A549 (cell line): Measurements from ENCODE around the gene CD276. TPM values are rescaled to one million over a fixed set of nuclear protein-coding genes. Genes with fewer than 3 reads are reported as not detected.

Experiments
- ATAC-seq, 2 experiments: fragments of 200-7000 bp in 1 of 2; fragments of >200 bp in 1 of 2; cut with Nextera tagmentation in 1 of 2; cut with Tn5 transposase in 1 of 2; 3 replicates each; pipeline versions ENCODE4 v1.8.0 to v1.9.1; 2018 to 2020; ENCODE audit warnings: mild to moderate bottlenecking in 1 of 2, moderate library complexity in 1 of 2
- CTCF ChIA-PET: fragments of 300-600 bp; sonication (Branson Sonifier 250); formaldehyde crosslinking; extraction: SDS; loops from one replicate; lab custom pipeline; 2021; ENCODE audit warnings: antibody characterized with exemption, inconsistent platforms; lab: Yijun Ruan, JAX
- POLR2A ChIA-PET: fragments of 350-600 bp; formaldehyde crosslinking; extraction: SDS; loops from one replicate; lab custom pipeline; 2021; ENCODE audit warnings: antibody characterized with exemption, inconsistent platforms; lab: Yijun Ruan, JAX
- DNase-seq, 2 experiments: peaks; one replicate each; pipeline versions ENCODE4 v3.0.0 to v3.0.0-alpha.2; 2011 to 2016; ENCODE audit warnings: low read depth in 1 of 2, low spot score in 1 of 2
- FAIRE-seq: peaks from 2 replicates; lab custom pipeline; 2011; peaks lifted over from hg19 to GRCh38; lab: Jason Lieb, UNC
- H3K27ac ChIP-seq, 2 experiments: fragments of >200 bp; sonication (Bioruptor Twin); formaldehyde crosslinking; 3 replicates each; pipeline ENCODE4 v1.5.1; 2016 to 2017
- H3K4me1 ChIP-seq: fragments of >200 bp; sonication (Bioruptor Twin); formaldehyde crosslinking; 3 replicates; pipeline ENCODE4 v1.6.1; 2016
- H3K4me2 ChIP-seq: fragments of >200 bp; sonication (Bioruptor Twin); formaldehyde crosslinking; 3 replicates; pipeline ENCODE4 v1.6.1; 2016
- H3K4me3 ChIP-seq: fragments of >200 bp; sonication (Bioruptor Twin); formaldehyde crosslinking; 3 replicates; pipeline ENCODE4 v1.5.1; 2016
- H3K9me3 ChIP-seq: fragments of >200 bp; sonication (Bioruptor Twin); formaldehyde crosslinking; 3 replicates; pipeline ENCODE4 v1.6.1; 2016
- BHLHE40 ChIP-seq: IDR thresholded peaks from 2 replicates; pipeline ENCODE4 v1.6.1; 2012; ENCODE audit warnings: low read depth, low read length, inconsistent platforms
- CEBPB ChIP-seq, 2 experiments: fragments of >200 bp in 1 of 2; sonication (Bioruptor Twin) in 1 of 2; formaldehyde crosslinking in 1 of 2; IDR thresholded peaks; 2 replicates each; pipeline ENCODE4 v1.6.1; 2012 to 2016
- FOSB ChIP-seq: fragments of 250-450 bp; sonication (Bioruptor Pico); IDR thresholded peaks from 2 replicates; pipeline ENCODE4 v1.5.0; 2020; ENCODE audit warnings: mild to moderate bottlenecking, moderate library complexity
- FOSL2 ChIP-seq, 2 experiments: fragments of 450-650 bp in 1 of 2; fragments of >200 bp in 1 of 2; sonication (Bioruptor Twin) in 1 of 2; formaldehyde crosslinking; IDR thresholded peaks; 2 replicates each; pipeline versions ENCODE4 v1.5.0 to v1.6.1; 2016 to 2020; ENCODE audit warnings: mild to moderate bottlenecking in 1 of 2, moderate library complexity in 1 of 2
- FOXS1 ChIP-seq: fragments of 250-450 bp; sonication (Bioruptor Pico); IDR thresholded peaks from 2 replicates; pipeline ENCODE4 v1.5.0; 2020; ENCODE audit warnings: mild to moderate bottlenecking, moderate library complexity
- HOXA7 ChIP-seq: fragments of 250-450 bp; sonication (Bioruptor Pico); IDR thresholded peaks from 2 replicates; pipeline ENCODE4 v1.5.0; 2020; ENCODE audit warnings: mild to moderate bottlenecking, moderate library complexity
- HOXB5 ChIP-seq: fragments of 250-450 bp; sonication (Bioruptor Pico); IDR thresholded peaks from 2 replicates; pipeline ENCODE4 v1.5.0; 2020; ENCODE audit warnings: mild to moderate bottlenecking, moderate library complexity
- KDM1A ChIP-seq: fragments of 200-600 bp; sonication (generic); IDR thresholded peaks from 2 replicates; pipeline ENCODE4 v1.6.1; 2016; ENCODE audit warnings: low read depth, mild to moderate bottlenecking
- MAZ ChIP-seq: fragments of 150-350 bp; IDR thresholded peaks from 2 replicates; pipeline ENCODE4 v1.6.1; 2014; ENCODE audit warnings: antibody characterized with exemption, low read depth, low read length, borderline replicate concordance
- NFE2L2 ChIP-seq: fragments of 150-350 bp; conservative IDR thresholded peaks from 2 replicates; pipeline ENCODE4 v1.6.1; 2014; ENCODE audit warnings: low read length
- NR3C1 ChIP-seq: fragments of >200 bp; sonication (Bioruptor Twin); formaldehyde crosslinking; IDR thresholded peaks from 3 replicates; pipeline ENCODE4 v1.6.1; 2017
- RAD21 ChIP-seq, 2 experiments: fragments of >200 bp in 1 of 2; sonication (Bioruptor Twin) in 1 of 2; formaldehyde crosslinking in 1 of 2; IDR thresholded peaks in 1 of 2; conservative IDR thresholded peaks in 1 of 2; 2 replicates in 1 of 2; 3 replicates in 1 of 2; pipeline ENCODE4 v1.6.1; 2012 to 2018; ENCODE audit warnings: inconsistent platforms in 1 of 2
- TP53 ChIP-seq: fragments of 250-450 bp; sonication (Bioruptor Pico); IDR thresholded peaks from 2 replicates; pipeline ENCODE4 v1.5.0; 2021; ENCODE audit warnings: mild to moderate bottlenecking, moderate library complexity
- ZFP36 ChIP-seq: fragments of 450-650 bp; IDR thresholded peaks from 2 replicates; pipeline ENCODE4 v1.6.1; 2014; ENCODE audit warnings: borderline replicate concordance; ENCODE audit not compliant: partially characterized antibody
- ZNF302 ChIP-seq: fragments of 250-450 bp; sonication (Bioruptor Pico); IDR thresholded peaks from 2 replicates; pipeline ENCODE4 v1.9.0; 2021; ENCODE audit warnings: inconsistent platforms, mild to moderate bottlenecking, moderate library complexity
- ZSCAN20 ChIP-seq: fragments of 250-450 bp; sonication (Bioruptor Pico); IDR thresholded peaks from 2 replicates; pipeline ENCODE4 v1.8.0; 2022; ENCODE audit warnings: mild to moderate bottlenecking, moderate library complexity
- WGBS: methylation state at CpG from one replicate; pipeline ENCODE4 v1.1.6; 2017; ENCODE audit errors: missing lambda C conversion rate; 5-methylcytosine and 5-hydroxymethylcytosine counted together
- polyA plus RNA-seq, 4 experiments: library from polyadenylated mRNA; depleted of rRNA in 3 of 4; stranded (reverse); fragments of >200 nt; fragmentation: RNase III in 1 of 4; extraction: RNeasy Plus Mini Kit Qiagen cat#74134 plus additional on column Dnase treatment in 1 of 4; gene quantifications; 2 replicates in 3 of 4; 3 replicates in 1 of 4; pipeline ENCODE4 v1.2.3, GENCODE V29; 2011 to 2017
- TF ChIP-seq, protein P1 (sequence below): IDR thresholded peaks from 2 replicates; pipeline ENCODE4 v1.6.1; 2012
- TF ChIP-seq, protein P2 (sequence below): fragments of 450-650 bp; IDR thresholded peaks from 2 replicates; pipeline ENCODE4 v1.6.1; 2014; ENCODE audit warnings: antibody characterized with exemption
- TF ChIP-seq, protein P3 (sequence below): fragments of 200-600 bp; sonication (generic); IDR thresholded peaks from 2 replicates; pipeline ENCODE4 v1.6.1; 2016; ENCODE audit warnings: antibody characterized with exemption, mild to moderate bottlenecking, moderate library complexity
- TF ChIP-seq, protein P4 (sequence below): fragments of >200 bp; sonication (Bioruptor Twin); formaldehyde crosslinking; IDR thresholded peaks from 2 replicates; pipeline ENCODE4 v1.6.1; 2016

CD276 gene
- polyA plus RNA-seq, 2 of the 4 experiments (the other 2 are of a cell fraction), result 24.8 to 31.0 TPM

DNA sequence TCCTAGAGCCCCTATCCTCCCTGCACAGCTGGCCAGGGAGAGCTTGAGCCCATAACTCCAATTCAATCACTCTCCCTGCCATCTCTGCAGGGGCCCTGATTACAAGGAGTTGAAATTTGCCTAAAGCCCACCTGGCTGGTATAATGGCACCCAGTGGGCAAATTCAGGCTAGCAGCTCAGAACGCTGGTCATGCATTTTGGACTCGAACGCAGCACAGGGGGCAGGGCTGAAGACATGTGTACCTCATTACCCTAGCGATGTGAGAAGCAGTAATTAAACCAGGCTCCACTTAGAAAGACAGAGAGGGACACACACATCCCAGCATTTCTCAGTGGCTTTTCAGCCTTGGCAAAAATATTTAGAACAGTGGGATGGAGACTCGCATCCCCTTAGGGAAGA lies 65.8 kb downstream of the CD276 start:
- ChIA-PET POLR2A (no interaction called here), CTCF (interaction anchor here (1.0 to 2.5 kb wide), 3 partner anchors 45 to 157 kb away, joined by 3 to 8 read pairs (median 6); no protein-coding TSS in a partner anchor)
- FAIRE-seq, result no peak
- TF ChIP-seq, protein P1, sequence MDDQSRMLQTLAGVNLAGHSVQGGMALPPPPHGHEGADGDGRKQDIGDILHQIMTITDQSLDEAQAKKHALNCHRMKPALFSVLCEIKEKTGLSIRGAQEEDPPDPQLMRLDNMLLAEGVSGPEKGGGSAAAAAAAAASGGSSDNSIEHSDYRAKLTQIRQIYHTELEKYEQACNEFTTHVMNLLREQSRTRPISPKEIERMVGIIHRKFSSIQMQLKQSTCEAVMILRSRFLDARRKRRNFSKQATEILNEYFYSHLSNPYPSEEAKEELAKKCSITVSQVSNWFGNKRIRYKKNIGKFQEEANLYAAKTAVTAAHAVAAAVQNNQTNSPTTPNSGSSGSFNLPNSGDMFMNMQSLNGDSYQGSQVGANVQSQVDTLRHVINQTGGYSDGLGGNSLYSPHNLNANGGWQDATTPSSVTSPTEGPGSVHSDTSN, result no peak
- TF ChIP-seq, protein P2, sequence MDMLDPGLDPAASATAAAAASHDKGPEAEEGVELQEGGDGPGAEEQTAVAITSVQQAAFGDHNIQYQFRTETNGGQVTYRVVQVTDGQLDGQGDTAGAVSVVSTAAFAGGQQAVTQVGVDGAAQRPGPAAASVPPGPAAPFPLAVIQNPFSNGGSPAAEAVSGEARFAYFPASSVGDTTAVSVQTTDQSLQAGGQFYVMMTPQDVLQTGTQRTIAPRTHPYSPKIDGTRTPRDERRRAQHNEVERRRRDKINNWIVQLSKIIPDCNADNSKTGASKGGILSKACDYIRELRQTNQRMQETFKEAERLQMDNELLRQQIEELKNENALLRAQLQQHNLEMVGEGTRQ, result no peak
- TF ChIP-seq KDM1A (no peak), HOXB5 (CRISPR knock-in tag) (no peak), NR3C1 (no peak)
- Histone ChIP-seq H3K4me2 (no peak overlapping the region), H3K27ac (no peak overlapping the region), H3K4me1 (peaks cover 4% of the 10 kb centered on the region; the same call in 2 of the 3 replicates), H3K9me3 (no peaks in the 10 kb centered on the region), H3K4me3 (no peak overlapping the region)
- no peak for DNase-seq
- WGBS, result 79% methylated on average over 5 of the region's 5 CpGs
- no peak for ATAC-seq

DNA sequence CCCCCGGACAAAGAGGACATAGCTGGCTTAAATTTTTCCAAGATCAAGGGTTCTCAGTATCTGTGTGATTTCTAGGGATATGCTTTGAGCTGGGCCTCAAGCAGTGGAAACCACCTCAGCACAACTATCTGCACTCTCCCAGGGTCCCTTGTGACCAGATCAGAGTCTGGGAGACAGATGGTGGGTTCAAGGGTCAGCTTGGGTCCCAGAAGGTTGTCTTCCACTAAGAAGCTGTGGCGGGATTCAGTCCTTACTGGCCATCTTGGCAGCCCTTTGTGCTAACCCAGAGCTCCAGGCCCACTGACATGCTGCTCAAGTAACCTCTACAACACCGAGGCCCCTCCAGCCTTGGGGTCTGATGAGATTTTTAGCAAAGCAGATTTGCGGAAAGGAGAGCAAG lies 66.3 kb downstream of the CD276 start:
- FAIRE-seq, result no peak
- WGBS, result 63% methylated on average over 4 of the region's 4 CpGs
- Histone ChIP-seq H3K9me3 (no peaks in the 10 kb centered on the region), H3K4me1 (peaks cover 4% of the 10 kb centered on the region; the same call in 2 of the 3 replicates), H3K4me3 (no peak overlapping the region), H3K27ac (no peak overlapping the region), H3K4me2 (no peak overlapping the region)
- ChIA-PET CTCF (interaction anchor here (0.6 to 2.5 kb wide), 4 partner anchors 45 to 170 kb away, joined by 3 to 8 read pairs (median 4); no protein-coding TSS in a partner anchor), POLR2A (no interaction called here)
- TF ChIP-seq RAD21 (conservative IDR thresholded peaks at IDR 0.05 in 1 of 2, IDR thresholded peaks at IDR 0.05 in 1 of 2), result no peak
- no peak for TF ChIP-seq FOXS1
- TF ChIP-seq ZFP36, result no peak
- no peak for TF ChIP-seq ZSCAN20 (CRISPR knock-in tag)
- TF ChIP-seq, protein P3, sequence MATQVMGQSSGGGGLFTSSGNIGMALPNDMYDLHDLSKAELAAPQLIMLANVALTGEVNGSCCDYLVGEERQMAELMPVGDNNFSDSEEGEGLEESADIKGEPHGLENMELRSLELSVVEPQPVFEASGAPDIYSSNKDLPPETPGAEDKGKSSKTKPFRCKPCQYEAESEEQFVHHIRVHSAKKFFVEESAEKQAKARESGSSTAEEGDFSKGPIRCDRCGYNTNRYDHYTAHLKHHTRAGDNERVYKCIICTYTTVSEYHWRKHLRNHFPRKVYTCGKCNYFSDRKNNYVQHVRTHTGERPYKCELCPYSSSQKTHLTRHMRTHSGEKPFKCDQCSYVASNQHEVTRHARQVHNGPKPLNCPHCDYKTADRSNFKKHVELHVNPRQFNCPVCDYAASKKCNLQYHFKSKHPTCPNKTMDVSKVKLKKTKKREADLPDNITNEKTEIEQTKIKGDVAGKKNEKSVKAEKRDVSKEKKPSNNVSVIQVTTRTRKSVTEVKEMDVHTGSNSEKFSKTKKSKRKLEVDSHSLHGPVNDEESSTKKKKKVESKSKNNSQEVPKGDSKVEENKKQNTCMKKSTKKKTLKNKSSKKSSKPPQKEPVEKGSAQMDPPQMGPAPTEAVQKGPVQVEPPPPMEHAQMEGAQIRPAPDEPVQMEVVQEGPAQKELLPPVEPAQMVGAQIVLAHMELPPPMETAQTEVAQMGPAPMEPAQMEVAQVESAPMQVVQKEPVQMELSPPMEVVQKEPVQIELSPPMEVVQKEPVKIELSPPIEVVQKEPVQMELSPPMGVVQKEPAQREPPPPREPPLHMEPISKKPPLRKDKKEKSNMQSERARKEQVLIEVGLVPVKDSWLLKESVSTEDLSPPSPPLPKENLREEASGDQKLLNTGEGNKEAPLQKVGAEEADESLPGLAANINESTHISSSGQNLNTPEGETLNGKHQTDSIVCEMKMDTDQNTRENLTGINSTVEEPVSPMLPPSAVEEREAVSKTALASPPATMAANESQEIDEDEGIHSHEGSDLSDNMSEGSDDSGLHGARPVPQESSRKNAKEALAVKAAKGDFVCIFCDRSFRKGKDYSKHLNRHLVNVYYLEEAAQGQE, result no peak
- TF ChIP-seq, protein P4, sequence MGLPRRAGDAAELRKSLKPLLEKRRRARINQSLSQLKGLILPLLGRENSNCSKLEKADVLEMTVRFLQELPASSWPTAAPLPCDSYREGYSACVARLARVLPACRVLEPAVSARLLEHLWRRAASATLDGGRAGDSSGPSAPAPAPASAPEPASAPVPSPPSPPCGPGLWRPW, result no peak
- no peak for TF ChIP-seq BHLHE40
- no peak for TF ChIP-seq TP53
- TF ChIP-seq MAZ, result no peak
- TF ChIP-seq NFE2L2, result no peak
- TF ChIP-seq HOXA7 (CRISPR knock-in tag), result no peak
- TF ChIP-seq FOSL2 (IDR thresholded peaks at IDR 0.05), result no peak
- no peak for TF ChIP-seq FOSL2 (CRISPR knock-in tag; IDR thresholded peaks at IDR 0.05)
- TF ChIP-seq FOSB (CRISPR knock-in tag), result no peak
- TF ChIP-seq CEBPB (IDR thresholded peaks at IDR 0.05), result no peak
- TF ChIP-seq ZNF302, result no peak
- ATAC-seq, result no peak
- no peak for DNase-seq
